CD14-positive monocyte (primary cell): ENCODE data around the gene CTDP1. TPM values are rescaled to one million over a fixed set of nuclear protein-coding genes. Genes with fewer than 3 reads are reported as not detected.
A peak's percentile ranks its signal among the peaks of the same experiment; 100 is the strongest.

Source experiments
- DNase-seq, 3 donors: peaks; one replicate each; pipeline ENCODE4 v3.0.0-alpha.2; 2011 to 2022
- H2AFZ ChIP-seq: 2 replicates; pipeline ENCODE4 v1.6.0; 2012; ENCODE audit warnings: mild to moderate bottlenecking, low read depth, low read length, inconsistent platforms; ENCODE audit not compliant: insufficient read depth, poor library complexity, severe bottlenecking
- H3K27ac ChIP-seq, 2 donors: 1 replicate in 1 of 2; 2 replicates in 1 of 2; pipeline ENCODE4 v1.5.1; 2012 to 2013; ENCODE audit warnings: low read length in 2 of 2, control low read depth in 1 of 2, inconsistent platforms in 1 of 2, low read depth in 1 of 2, mild to moderate bottlenecking in 1 of 2
- H3K27me3 ChIP-seq, 2 donors: one replicate each; pipeline versions ENCODE4 v1.6.0 to v1.6.1; 2011 to 2013; ENCODE audit warnings: low read length in 2 of 2; ENCODE audit not compliant: control insufficient read depth in 2 of 2, insufficient read depth in 2 of 2
- H3K36me3 ChIP-seq, 2 donors: replicated peaks in 1 of 2; 1 replicate in 1 of 2; 2 replicates in 1 of 2; pipeline versions ENCODE4 v1.5.1 to v1.6.1; 2012 to 2013; ENCODE audit warnings: low read length in 2 of 2, control low read depth in 1 of 2, inconsistent platforms in 1 of 2, mild to moderate bottlenecking in 1 of 2; ENCODE audit not compliant: insufficient read depth in 2 of 2, control insufficient read depth in 1 of 2
- H3K4me1 ChIP-seq, 2 donors: 1 replicate in 1 of 2; 2 replicates in 1 of 2; pipeline versions ENCODE4 v1.5.1 to v1.6.1; 2012 to 2013; ENCODE audit warnings: low read length in 2 of 2, control low read depth in 1 of 2, inconsistent platforms in 1 of 2, mild to moderate bottlenecking in 1 of 2, moderate library complexity in 1 of 2; ENCODE audit not compliant: insufficient read depth in 2 of 2, control insufficient read depth in 1 of 2
- H3K4me2 ChIP-seq: replicated peaks from 2 replicates; pipeline ENCODE3; 2012; ENCODE audit warnings: low read length, moderate library complexity, mild to moderate bottlenecking; ENCODE audit not compliant: poor library complexity, severe bottlenecking; ENCODE audit errors: extremely low read depth
- H3K4me3 ChIP-seq, 3 experiments: fragments of 200-600 bp in 1 of 3; sonication (generic) in 1 of 3; replicated peaks in 1 of 3; 1 replicate in 2 of 3; 2 replicates in 1 of 3; pipeline ENCODE4 v1.5.1; 2011 to 2013; ENCODE audit warnings: low read length in 3 of 3, mild to moderate bottlenecking in 3 of 3, control low read depth in 2 of 3, low read depth in 2 of 3, inconsistent platforms in 1 of 3, moderate library complexity in 1 of 3
- H3K79me2 ChIP-seq: 2 replicates; pipeline ENCODE4 v1.6.0; 2012; ENCODE audit warnings: mild to moderate bottlenecking, control low read depth, inconsistent platforms, low read length, moderate library complexity; ENCODE audit not compliant: insufficient read depth
- H3K9ac ChIP-seq: 2 replicates; pipeline ENCODE4 v1.6.0; 2017; ENCODE audit warnings: low read length, mild to moderate bottlenecking; ENCODE audit not compliant: insufficient read depth, poor library complexity, severe bottlenecking
- H3K9me3 ChIP-seq, 2 donors: replicated peaks in 1 of 2; 1 replicate in 1 of 2; 2 replicates in 1 of 2; pipeline versions ENCODE4 v1.5.1 to v1.6.1; 2012 to 2013; ENCODE audit warnings: low read length in 2 of 2, control low read depth in 1 of 2; ENCODE audit not compliant: control insufficient read depth in 1 of 2, insufficient read depth in 1 of 2
- H4K20me1 ChIP-seq: 2 replicates; pipeline ENCODE4 v1.6.0; 2012; ENCODE audit warnings: mild to moderate bottlenecking, low read length, control low read depth, moderate library complexity; ENCODE audit not compliant: insufficient read depth
- H3K27ac Mint-ChIP-seq, 7 donors: one replicate each; pipeline ENCODE4 v1.8.0; 2020; ENCODE audit warnings: mild to moderate bottlenecking in 7 of 7, mixed read lengths in 7 of 7, moderate library complexity in 6 of 7, inconsistent platforms in 2 of 7
- H3K27me3 Mint-ChIP-seq, 3 donors: one replicate each; pipeline ENCODE4 v1.8.0; 2021 to 2022; ENCODE audit warnings: low read depth in 3 of 3, mild to moderate bottlenecking in 3 of 3, mixed read lengths in 3 of 3, moderate library complexity in 3 of 3, inconsistent platforms in 1 of 3
- H3K36me3 Mint-ChIP-seq, 2 donors: one replicate each; pipeline ENCODE4 v1.8.0; 2020; ENCODE audit warnings: mixed read lengths in 2 of 2, inconsistent platforms in 1 of 2, mild to moderate bottlenecking in 1 of 2
- H3K4me1 Mint-ChIP-seq: one replicate; pipeline ENCODE4 v1.8.0; 2020; ENCODE audit warnings: mild to moderate bottlenecking, mixed read lengths
- H3K4me3 Mint-ChIP-seq, 2 donors: one replicate each; pipeline ENCODE4 v1.8.0; 2020; ENCODE audit warnings: mild to moderate bottlenecking in 2 of 2, mixed read lengths in 2 of 2, moderate library complexity in 1 of 2
- H3K9me3 Mint-ChIP-seq, 7 donors: one replicate each; pipeline ENCODE4 v1.8.0; 2020 to 2022; ENCODE audit warnings: mixed read lengths in 7 of 7, mild to moderate bottlenecking in 6 of 7, moderate library complexity in 6 of 7, inconsistent platforms in 2 of 7
- WGBS: methylation state at CpG from one replicate; pipeline ENCODE4 v1.1.5; 2013; ENCODE audit warnings: missing lambda C conversion rate; ENCODE audit not compliant: insufficient coverage; 5-methylcytosine and 5-hydroxymethylcytosine counted together
- intact Hi-C, 2 donors: fragments of 100-400 bp; cut with micrococcal nuclease; formaldehyde crosslinking; loops; one replicate each; pipeline versions ENCODE4 v1.15.0 to v1.15.1; 2023
- polyA plus RNA-seq, 3 donors: library from polyadenylated mRNA; depleted of rRNA in 1 of 3; unstranded in 2 of 3; stranded (reverse) in 1 of 3; fragments of 300-500 nt in 2 of 3; fragments of >200 nt in 1 of 3; fragmentation: Illumina TruSeq in 2 of 3; gene quantifications; 1 replicate in 2 of 3; 2 replicates in 1 of 3; pipeline ENCODE4 v1.2.3, GENCODE V29; 2012 to 2021
- TF ChIP-seq, protein P1 (sequence below): fragments of 200-600 bp; IDR thresholded peaks from one replicate; pipeline ENCODE4 v1.8.0; 2022; ENCODE audit warnings: antibody characterized with exemption, mild to moderate bottlenecking

The CTDP1 gene
- polyA plus RNA-seq, 3 donors = 9.1 to 13.9 (median 9.1) TPM

DNA sequence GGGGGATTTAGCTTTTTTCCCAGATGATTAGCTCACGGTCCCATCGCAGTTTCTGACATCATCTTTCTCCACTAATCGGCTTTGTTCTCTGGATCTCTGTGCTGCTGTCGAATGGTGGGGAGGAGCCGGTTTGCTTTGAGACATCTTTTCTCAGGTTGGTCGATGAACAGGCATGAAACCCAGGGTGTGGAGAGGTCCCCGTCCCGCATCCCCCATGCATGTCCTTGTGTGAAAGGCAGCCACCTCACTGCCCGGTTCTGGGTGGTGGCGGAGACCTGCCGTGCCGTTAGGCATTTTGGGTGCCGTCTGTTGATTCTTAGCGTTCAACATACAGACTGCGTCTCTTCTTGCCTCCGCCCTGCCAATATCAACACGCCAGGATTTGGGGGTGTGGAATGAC, 57.8 kb downstream of the CTDP1 start:
- Mint-ChIP-seq H3K4me1 (no peaks in the 10 kb centered on the region), H3K4me3 (no peak overlapping the region), H3K27me3 (no peaks in the 10 kb centered on the region), H3K9me3 (peaks cover 63 to 88% (median 75%) of the 10 kb centered on the region in 7 donors), H3K36me3 (peaks cover 92 to 96% of the 10 kb centered on the region in 2 donors), H3K27ac (peak overlapping the region in 1 of 7 donors; percentile 72)
- intact Hi-C loops = no loop called here
- no peaks in the 10 kb centered on the region for H3K27me3 ChIP-seq
- peaks cover 80 to 100% of the 10 kb centered on the region in 2 donors for H3K36me3 ChIP-seq
- H2AFZ ChIP-seq = no peak overlapping the region
- no peak for DNase-seq
- H3K4me1 ChIP-seq = no peaks in the 10 kb centered on the region
- TF ChIP-seq, protein P1, sequence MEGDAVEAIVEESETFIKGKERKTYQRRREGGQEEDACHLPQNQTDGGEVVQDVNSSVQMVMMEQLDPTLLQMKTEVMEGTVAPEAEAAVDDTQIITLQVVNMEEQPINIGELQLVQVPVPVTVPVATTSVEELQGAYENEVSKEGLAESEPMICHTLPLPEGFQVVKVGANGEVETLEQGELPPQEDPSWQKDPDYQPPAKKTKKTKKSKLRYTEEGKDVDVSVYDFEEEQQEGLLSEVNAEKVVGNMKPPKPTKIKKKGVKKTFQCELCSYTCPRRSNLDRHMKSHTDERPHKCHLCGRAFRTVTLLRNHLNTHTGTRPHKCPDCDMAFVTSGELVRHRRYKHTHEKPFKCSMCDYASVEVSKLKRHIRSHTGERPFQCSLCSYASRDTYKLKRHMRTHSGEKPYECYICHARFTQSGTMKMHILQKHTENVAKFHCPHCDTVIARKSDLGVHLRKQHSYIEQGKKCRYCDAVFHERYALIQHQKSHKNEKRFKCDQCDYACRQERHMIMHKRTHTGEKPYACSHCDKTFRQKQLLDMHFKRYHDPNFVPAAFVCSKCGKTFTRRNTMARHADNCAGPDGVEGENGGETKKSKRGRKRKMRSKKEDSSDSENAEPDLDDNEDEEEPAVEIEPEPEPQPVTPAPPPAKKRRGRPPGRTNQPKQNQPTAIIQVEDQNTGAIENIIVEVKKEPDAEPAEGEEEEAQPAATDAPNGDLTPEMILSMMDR = no peak
- H3K79me2 ChIP-seq = no peaks in the 10 kb centered on the region
- no peak overlapping the region for H3K27ac ChIP-seq
- peaks cover 91 to 97% of the 10 kb centered on the region in 2 donors for H3K9me3 ChIP-seq
- H3K4me3 ChIP-seq = no peak overlapping the region
- no peak overlapping the region for H3K4me2 ChIP-seq
- H4K20me1 ChIP-seq = no peaks in the 10 kb centered on the region
- H3K9ac ChIP-seq = no peak overlapping the region
- WGBS = 98% methylated on average over 14 of the region's 17 CpGs

DNA sequence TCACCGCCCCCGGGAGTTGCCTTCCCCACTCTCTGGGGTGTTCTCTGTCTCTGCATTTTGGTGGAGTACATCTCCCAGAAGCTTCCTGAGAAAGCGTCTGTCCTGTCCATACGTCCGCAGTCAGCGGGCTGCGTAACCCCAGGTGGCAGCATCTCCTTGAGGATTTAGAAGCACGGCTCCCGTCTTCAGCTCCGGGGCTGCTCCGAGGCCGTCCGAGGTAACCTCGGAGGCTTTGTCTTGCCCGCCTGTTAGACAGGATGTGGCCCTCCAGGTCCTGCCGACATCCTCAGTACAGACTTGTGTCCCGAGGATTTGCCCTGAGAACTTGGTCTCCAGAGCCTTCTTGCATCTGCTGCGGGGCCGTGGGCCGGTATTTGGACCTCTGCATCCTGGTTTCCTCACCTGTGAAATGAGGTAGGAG, 58.4 kb downstream of the CTDP1 start:
- H3K9ac ChIP-seq = no peak overlapping the region
- H3K27ac ChIP-seq = no peak overlapping the region
- intact Hi-C loops = no loop called here
- no peaks in the 10 kb centered on the region for H3K4me1 Mint-ChIP-seq
- peaks cover 81 to 100% of the 10 kb centered on the region in 2 donors for H3K36me3 ChIP-seq
- H3K4me2 ChIP-seq = no peak overlapping the region
- no peaks in the 10 kb centered on the region for H3K27me3 ChIP-seq
- H3K27ac Mint-ChIP-seq = no peak overlapping the region
- no peak overlapping the region for H2AFZ ChIP-seq
- H3K79me2 ChIP-seq = no peaks in the 10 kb centered on the region
- H4K20me1 ChIP-seq = no peaks in the 10 kb centered on the region
- DNase-seq = no peak
- TF ChIP-seq, protein P1 = no peak
- H3K27me3 Mint-ChIP-seq = no peaks in the 10 kb centered on the region
- no peaks in the 10 kb centered on the region for H3K4me1 ChIP-seq
- peaks cover 90 to 97% of the 10 kb centered on the region in 2 donors for H3K9me3 ChIP-seq
- no peak overlapping the region for H3K4me3 Mint-ChIP-seq
- H3K36me3 Mint-ChIP-seq = peaks cover 93 to 96% of the 10 kb centered on the region in 2 donors
- peaks cover 64 to 89% (median 77%) of the 10 kb centered on the region in 7 donors for H3K9me3 Mint-ChIP-seq
- 97% methylated on average over 20 of the region's 20 CpGs for WGBS
- H3K4me3 ChIP-seq = peak overlapping the region in 1 of 3 experiments; percentile 10
